HG03025 (cell line): ENCODE data around the gene SLC19A3.

Source experiments
- ATAC-seq: cut with Tn5 transposase; IDR thresholded peaks from one replicate; pipeline ENCODE4 v1.9.1; 2021; ENCODE audit warnings: mild to moderate bottlenecking, moderate library complexity; ENCODE audit not compliant: unreplicated experiment, low FRiP score

Gene SLC19A3

GRCh38 chr2:227642656-227643055 is 75.2 kb downstream of the SLC19A3 start:
- no peak for ATAC-seq

GRCh38 chr2:227634201-227634600 is 83.6 kb downstream of the SLC19A3 start:
- no peak for ATAC-seq
